DMS53 treated with DMSO at 0.1 percent for 48 hours (cell line): ENCODE data around the gene SLC7A14.

Experiments
- DNase-seq: peaks from one replicate; lab custom pipeline; 2025; ENCODE audit not compliant: unreplicated experiment; lab: John Stamatoyannopoulos, UW

SLC7A14 gene

GRCh38 chr3:170431054-170431453 lies 154.8 kb downstream of the SLC7A14 start:
- DNase-seq, result no peak

GRCh38 chr3:170429050-170429449 lies 156.8 kb downstream of the SLC7A14 start:
- DNase-seq, result no peak

DNA sequence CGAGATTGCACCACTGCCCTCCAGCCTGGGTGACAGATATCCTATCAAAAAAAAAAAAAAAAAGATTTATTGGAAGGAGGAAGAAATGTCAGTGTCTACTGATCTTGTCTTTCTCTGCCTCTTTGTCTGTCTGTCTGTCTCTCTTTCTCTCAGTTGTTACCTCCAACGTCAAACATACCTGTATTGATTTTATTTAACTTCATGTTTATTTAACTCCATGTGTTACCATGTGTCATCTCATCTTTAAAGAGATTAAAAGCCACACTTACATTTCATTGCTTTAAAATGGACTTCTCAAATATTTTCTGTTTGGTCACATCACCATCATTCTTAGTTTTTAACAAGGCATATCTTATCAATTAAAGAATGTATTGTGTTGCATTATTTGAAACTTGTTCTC lies 157.8 kb downstream of the SLC7A14 start:
- DNase-seq, result no peak

DNA sequence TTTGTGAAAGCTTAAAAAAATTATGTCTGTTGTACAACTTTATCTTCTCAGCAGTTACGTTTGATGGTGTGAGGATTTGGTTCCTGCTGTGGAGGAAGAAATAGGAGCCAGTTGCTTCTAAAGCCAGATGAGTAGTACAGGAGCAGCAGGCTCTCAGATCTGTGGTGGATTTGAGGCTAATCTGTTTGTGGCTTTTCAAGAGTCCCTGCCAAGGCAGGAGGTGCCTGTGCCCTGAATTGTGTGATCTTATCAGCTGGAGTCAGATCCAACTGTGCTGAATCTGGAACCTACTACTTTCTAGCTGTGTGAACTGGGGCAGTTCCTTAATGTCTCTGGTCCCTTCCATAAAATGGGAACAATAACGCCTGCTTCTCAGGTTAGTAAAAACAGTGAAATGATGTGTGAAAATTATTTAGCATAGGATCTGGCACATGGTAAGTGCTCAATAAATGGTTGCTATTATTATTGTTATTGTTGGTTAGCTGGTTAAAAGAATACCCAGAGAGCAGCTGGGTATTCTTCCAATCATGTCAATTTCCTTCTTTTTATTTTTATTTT lies 159.6 kb downstream of the SLC7A14 start:
- no peak for DNase-seq

DNA sequence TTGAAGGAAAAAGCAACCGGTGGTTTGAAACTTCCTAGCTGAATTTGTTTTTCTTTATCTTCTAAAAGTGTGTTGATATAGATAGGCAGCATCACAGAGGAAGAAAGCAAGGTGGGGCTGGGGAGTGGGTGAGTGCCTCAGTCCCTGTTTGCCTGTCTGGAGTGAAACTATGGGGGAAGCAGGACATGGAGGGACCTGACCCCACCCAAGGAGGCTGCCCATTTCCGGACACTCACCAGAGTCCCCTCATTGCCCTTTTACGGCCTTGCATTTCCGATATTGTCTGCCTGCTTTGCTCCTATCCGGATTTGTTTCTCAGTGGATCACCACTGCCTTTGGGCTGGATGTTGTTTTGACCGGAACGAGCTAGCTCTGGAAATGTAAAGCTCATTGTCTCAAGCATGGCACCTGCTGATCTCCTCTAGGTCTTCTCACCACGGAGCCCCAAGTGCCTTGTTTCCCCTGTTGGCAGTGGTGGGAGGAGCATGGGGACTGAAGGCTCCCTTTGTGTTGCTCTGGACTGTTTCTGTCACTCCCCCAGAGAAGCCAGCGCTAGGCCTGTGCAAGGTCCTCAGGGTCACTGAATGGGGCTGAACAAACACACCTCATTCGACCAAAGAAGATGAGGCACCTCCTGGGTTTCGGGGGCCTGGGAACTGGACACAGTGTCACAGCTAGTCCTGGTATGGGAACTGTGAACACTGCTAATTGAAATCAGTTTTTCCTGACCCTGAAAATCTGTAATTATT lies 160.2 kb downstream of the SLC7A14 start:
- DNase-seq, result no peak

- DNase-seq, result no peak
Observed at GRCh38 chr3:170424879-170425278, 161.0 kb downstream of the SLC7A14 start.

DNA sequence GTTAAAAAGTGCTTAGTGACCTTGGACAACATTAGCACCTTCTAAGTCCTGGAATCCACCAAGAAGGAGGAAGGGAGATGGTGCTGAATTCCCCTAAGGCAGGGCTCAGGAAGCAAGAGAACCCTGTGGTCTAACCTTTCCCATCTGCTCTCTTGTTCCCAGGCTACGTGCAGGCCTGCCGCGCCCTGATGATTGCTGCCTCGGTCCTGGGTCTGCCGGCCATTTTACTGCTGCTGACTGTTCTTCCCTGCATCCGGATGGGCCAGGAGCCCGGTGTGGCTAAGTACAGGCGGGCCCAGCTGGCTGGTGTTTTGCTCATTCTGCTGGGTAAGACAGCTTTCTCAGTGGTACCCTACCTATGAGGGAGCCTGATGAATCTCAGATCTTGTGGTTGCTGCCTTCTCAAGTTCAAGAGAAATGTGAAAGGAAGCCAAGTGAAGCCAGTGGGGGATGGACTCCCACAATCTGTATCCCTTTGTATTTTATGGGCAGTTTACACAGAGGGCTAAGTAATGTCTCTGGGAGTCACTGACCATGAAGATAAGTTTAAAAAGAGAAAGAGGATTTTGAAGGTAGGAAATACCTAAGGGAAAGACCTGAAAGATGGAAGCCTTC lies 162.8 kb downstream of the SLC7A14 start:
- no peak for DNase-seq

GRCh38 chr3:170421758-170422157 lies 164.1 kb downstream of the SLC7A14 start:
- no peak for DNase-seq

GRCh38 chr3:170421111-170421641 lies 164.7 kb downstream of the SLC7A14 start:
- no peak for DNase-seq

- no peak for DNase-seq
Observed at GRCh38 chr3:170420307-170420821, 165.5 kb downstream of the SLC7A14 start.

DNA sequence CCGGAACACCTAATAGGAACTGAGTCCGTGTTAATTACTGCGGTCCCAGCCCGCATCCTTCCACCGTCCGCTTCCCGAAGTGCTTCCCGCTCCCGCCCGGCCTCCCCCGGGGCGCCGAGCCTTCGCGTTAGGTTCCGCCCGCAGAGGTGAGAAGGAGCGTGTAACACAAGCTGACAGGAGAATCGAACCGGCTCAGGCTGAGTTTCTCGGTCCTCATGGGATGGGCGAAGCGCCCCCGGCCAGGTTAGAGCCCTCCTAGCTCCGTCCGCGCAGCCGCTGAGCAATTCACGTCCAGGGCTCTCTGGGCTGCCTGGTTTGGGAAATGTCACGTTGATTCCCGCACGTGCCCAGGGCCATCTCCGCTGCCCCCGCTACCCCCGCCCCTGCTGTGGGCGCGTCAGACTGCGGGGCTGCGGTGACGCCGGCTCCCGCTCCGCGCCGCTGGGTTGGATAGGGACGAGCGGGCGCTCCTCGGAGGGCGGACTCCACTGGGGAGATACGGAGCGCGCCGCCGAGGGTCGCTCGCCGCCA lies 166.3 kb downstream of the SLC7A14 start:
- DNase-seq, result no peak

DNA sequence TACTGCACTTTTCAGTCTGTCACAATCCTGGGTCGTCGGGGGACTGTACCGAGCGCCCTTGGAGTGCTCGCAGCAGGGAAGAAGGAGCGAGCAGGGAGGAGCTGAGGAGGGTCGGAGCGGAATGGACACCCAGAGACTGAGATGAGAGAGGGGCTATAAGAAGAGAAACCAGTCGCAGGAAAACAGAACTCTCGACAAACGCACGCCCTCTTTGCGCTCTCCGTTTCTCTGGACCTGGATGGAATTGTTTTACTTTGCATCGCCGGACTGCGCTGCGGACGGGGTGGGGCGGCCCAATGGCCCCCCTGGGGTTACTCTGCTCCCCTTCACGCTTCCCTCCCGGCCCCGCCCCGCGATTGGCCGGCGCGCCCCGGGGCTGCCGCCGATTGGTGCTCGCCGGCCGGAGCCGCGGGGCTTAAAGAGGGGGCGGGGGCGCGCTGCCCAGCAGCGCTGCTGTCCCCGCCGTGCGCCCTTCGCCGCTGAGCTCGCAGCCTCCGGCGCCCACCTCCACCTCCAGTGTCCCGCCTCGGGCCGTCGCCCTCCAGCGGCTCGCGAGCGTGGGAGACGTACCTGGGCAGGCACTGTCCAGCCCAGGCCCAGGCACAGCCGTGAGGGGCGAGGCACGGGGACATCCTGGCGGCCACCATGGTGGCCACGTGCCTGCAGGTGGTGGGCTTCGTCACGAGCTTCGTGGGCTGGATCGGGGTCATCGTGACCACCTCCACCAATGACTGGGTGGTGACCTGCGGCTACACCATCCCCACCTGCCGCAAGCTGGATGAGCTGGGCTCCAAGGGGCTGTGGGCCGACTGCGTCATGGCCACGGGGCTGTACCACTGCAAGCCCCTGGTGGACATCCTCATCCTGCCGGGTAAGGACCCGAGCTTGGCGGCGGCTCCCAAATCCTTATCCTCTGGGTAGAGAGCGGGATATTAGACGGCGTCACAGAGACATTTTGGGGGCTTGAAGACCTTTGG lies 167.2 kb downstream of the SLC7A14 start, which contains the start of gene CLDN11:
Gene CLDN11, plus strand, starts transcription at position 447 of the 977 bp plus-strand sequence. Its CDS starts 199 bp downstream, at position 646.
- no peak for DNase-seq

DNA sequence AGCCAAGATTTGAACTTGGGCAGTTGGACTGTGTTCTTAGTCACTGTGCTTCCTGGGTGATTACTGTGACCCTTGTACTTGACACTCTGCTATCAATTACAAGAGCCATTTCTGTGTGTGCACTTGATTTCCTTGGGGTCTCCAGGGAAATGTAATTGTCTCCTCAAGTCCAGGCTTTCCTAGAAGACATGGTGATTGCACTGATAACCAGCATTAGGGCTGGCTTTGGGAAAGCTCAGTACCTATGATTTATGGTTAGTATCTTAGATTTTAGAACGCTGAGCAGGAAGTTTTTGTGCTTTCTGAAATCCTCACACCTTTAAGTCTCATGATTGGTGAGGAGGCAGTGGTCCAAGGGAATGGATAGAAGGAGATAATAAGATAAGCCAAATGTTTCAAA lies 168.8 kb downstream of the SLC7A14 start:
- DNase-seq, result no peak

- DNase-seq, result peak; percentile 47
Observed at GRCh38 chr3:170414202-170414663, 171.6 kb downstream of the SLC7A14 start.

GRCh38 chr3:170413291-170413690 lies 172.6 kb downstream of the SLC7A14 start:
- DNase-seq, result no peak

DNA sequence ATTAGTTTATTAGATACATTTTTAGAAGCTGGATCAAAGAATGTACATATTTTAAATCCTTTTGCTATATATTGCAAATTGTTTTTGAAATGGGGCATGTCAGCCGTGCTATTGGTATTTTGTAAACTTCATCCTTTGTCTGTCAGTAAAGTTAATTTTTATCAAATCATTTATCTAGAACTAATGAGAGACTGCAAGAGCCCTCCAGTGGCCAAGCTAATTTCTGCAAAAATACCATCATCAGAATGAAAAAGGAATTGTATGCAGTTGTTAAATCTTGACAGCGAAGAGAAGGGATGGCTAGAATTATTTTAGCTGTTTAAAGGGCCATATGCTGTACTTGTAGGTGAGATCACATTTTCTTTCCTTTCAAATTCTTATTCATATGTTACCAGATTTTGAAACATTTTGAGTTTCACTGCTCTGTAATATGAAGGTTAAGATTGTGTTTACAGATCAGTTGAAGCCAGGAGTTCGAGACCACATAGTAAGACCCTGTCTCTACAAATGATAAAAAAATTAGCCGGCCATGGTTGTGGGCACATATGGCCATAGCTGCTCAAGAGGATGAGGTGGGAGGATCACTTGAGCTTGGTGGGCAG lies 175.3 kb downstream of the SLC7A14 start:
- DNase-seq, result no peak
